NCI-H1694 treated with DMSO at 0.1 percent for 48 hours (cell line): ENCODE measurements around the gene FAM131C.
"Not testable (repeated sequence)": the region's sequence is repeated elsewhere in the genome, so short reads cannot be mapped to it uniquely, and the experiment has no call there.

Experiments used
- DNase-seq: peaks from one replicate; lab custom pipeline; 2025; lab: John Stamatoyannopoulos, UW

FAM131C gene

DNA sequence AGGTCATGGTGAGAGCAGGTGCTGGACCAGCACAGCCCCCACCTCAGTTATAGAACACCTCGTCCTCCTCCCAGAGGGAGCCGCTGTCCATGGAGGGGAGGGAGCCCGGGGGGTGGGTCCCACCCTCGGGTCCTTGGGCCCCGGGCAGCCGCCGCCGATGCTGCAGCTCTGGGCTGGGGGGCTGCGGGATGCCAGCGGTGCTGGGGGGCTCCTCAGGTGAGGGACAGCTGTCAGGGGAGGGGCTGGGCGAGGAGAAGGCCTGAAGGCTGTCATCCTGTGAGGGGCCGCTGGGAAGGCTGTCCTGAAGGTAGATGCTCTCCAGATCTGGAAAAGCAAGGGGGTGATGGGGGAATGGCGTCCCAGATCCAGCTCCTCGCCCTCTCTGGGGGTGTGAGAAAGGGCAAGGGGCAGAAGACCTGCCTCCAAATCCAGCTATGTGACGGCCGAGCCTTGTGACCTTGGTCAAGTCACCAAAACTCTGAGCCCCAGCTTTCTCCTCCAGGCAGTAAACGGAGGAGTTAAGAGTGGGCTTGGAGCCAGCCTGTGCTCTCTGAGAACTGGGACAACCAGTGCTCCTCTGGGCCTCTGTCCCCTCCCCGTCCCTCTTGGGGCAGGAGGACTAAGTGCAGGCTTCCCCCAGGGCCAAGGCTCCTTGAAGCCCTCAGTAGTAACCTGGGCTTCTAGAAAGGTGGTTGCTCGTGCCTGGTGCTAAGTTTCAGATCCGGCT lies 14.9 kb downstream of the FAM131C start:
- DNase-seq, result not testable (repeated sequence)

GRCh38 chr1:16057314-16057915 lies 16.0 kb downstream of the FAM131C start:
- not testable (repeated sequence) for DNase-seq

DNA sequence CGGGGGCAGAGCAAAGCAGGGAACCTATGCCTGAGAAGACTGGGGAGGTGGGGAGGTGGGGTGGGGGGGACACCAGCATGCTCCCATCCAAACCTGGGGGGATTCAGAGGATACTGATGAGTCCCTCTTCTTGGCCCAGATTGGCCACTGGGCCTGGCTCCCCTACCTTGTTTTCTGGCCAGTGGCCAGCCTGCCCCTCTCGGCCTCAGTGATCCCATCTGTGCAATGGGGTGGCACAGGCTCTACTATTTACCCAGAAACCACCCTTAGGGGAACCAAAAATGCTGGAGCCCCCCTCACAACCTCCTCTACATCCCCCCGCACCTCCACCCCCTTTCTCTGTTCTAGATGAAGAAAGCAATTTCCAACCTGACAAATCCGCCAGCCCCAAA lies 16.9 kb downstream of the FAM131C start:
- not testable (repeated sequence) for DNase-seq

DNA sequence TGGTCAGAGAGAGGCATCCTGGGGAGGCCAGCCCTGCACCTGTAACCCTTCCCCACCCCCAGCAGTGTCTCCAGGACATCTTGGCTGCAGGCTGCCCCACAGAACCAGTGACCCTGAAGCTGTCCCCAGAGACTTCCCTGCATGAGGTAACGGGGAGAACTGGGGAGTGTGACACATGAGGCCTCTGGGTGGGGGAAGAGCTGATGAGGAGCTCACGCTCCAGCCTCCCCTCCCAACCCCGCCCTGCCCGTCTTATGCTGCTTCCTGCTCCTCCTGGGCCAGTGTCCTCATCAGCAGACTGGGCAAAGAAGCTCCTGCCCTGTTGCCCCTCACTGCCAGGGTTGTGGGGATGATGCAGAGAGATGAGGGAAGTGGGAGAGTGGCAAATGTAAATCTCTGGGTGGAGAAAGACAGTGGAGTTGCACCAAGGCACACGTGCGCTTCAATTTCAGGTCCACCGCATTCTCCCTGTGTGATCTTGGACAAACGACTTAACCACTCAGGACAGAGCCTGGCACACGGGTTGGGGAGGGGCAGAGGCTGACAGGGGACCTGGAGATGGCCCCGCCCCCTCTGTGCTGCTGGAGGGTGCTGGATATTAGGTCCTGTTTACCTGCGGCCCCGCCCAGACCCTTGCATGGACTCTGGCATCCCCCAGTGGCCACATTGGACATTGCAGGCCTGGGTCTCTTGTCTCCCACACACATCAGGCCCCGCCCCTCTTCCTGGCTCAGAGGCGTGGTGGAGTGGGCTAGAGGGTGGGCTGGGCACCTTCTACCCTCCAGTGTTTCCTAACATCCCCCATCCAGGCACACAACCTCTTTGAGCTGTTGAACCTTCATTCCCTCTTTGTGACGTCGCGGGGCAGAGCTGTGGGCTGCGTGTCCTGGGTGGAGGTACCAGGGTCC lies 17.6 kb downstream of the FAM131C start:
- DNase-seq, result peak; percentile 72

GRCh38 chr1:16054598-16055540 lies 18.6 kb downstream of the FAM131C start:
- DNase-seq, result no peak

DNA sequence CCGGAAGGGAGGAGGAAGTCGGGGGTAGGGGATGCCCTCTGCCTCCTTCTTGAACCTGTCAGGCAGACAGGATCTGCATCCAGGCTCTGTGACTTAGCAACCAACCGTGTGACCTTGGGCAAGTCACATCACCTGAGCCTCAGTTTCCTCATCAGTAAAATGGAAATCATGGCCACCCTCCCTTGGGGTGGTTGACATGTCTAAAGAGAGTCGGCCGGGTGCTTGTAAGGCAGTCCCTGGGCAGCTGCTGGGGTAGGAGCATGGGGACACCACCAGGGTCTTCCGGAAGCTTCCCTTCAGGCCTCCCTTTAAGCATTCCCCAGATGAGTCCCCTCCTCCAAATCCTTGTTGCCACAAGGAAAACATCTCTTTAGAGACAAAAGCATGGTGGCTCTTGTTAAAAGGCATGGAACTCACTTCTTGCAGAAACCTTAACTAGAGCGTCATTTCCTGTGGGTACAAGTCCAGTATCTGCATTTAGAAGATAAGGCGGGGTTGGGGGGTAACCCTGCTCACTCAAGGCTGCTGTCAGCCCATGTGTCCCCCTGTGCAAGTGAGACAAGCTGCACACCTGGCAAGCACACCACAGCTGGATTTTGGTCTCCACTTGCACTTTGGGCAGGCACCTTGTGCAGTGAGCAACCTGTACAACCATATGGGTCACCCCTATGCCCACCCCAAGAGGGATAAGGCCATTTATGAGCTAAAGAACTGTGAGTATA lies 19.5 kb downstream of the FAM131C start:
- no peak for DNase-seq

DNA sequence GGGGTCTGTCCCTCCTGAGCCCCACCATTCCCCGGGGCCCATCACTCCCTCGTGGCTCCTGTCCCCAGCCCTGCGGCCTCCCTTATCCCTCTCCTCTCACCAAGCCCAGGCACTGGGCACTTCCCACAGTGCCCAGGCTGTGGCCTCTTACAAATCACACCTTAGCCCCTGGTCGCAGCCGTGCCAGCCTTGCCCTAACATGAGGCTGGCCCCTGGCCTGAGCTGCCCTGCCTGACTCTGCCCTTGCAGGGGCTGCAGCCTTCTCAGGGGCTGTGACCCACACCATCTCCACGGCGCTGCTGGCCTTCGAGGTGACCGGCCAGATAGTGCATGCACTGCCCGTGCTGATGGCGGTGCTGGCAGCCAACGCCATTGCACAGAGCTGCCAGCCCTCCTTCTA lies 21.5 kb downstream of the FAM131C start:
- DNase-seq, result not testable (repeated sequence)

DNA sequence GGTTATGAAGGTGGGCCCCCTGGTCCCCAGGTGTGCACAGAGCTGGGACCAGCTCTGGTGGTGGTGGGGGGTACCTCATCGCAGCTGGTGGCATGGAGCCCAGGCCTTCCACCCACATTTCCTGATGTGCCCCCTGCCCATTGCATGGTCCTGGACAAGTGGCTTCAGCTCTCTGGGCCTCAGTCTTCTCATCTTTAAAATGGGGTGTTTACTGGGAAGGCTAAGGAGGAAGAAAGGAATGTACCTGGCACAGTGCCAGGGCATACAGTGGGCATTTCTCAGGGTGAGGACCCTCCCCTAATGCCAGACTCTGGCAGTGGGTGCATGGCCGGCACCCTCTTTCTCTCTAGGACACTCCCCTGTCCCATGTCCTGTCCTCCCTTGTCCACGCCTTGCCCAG lies 22.4 kb downstream of the FAM131C start:
- DNase-seq, result no peak

DNA sequence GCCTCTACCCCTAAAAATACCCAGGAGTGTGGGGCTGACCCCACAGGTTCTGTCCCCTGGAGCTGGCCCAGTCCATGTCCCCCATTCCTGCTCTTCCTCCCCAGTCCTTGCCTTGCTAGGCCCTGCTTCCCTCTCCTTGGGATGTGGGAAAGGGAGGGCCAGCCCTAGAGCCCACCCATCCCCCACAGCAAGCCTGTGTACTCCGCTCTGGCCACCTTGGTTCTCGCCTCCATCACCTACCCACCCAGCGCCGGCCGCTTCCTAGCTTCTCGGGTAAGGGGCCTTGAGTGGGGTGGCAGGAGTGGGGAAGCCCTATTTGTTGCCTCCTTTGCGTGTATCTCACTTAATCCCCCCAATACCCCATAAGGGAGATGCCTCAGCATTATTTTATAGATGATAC lies 23.1 kb downstream of the FAM131C start:
- no peak for DNase-seq

DNA sequence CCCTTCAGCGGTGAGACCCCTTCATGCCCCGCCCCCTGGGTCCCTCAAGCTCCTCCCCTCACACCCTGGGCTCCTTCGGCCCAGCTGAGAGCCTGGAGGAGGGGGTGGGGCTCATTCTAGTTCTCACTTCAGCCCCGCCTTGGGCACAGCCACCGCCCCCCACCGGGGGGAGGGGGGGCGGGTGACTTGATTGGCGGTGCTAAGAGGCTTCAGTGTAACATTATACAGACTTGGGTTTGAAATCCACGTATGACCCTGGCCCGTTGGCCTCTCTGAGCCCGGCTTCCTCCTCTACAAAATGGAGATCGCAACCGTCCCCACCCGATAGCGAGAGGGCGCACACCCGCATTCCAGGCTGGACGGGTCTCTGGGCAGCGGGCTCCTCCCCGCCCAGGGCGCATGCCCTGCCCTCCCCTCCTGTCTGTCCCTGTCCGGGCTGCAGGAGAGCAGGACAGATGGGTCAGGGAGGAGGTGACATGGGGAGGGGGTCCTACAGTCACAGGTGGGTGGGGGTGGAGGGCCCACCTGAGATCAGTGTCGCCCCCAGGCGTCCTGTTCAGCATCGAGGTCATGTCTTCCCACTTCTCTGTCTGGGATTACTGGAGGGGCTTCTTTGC lies 24.8 kb downstream of the FAM131C start:
- no peak for DNase-seq

GRCh38 chr1:16047791-16048475 lies 25.5 kb downstream of the FAM131C start:
- DNase-seq, result no peak

DNA sequence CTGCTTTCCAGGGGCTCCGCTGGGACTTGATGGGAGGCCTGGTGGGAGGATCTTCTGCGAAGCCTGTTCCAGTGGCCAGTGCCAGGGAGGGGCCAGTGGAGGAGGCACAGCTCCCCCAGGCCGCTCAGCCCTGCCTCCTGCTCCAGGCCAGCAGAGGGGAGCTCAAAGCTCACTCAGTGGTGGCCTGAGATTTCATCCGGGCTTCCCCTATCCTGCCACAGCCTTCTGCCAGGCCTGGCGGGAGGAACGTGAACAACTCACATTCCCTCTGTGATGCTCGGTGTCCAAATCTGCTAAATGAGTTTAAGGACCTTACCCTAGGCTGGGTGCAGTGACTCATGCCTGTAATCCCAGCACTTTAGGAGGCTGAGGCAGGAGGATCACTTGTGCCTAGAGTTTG lies 26.6 kb downstream of the FAM131C start:
- DNase-seq, result no peak

DNA sequence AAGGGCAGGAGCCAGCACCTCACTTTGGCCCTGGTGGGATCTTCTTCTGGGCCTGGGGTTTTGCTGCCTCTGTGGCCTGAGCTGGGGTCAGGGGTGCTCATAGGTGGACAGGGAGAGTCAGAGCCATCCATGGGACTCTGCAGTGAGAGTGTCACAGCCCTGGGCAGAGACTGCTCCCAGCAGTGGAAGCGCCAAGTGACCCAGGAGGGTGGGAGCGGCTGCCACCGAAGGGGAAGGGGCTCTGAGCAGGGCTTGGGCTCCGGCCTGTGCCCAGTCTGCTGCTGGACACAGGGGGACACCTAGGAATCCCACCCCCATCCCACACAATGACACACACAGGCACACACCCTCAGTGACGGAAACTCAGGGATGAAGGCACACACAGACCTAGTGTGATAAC lies 29.5 kb downstream of the FAM131C start:
- no peak for DNase-seq

DNA sequence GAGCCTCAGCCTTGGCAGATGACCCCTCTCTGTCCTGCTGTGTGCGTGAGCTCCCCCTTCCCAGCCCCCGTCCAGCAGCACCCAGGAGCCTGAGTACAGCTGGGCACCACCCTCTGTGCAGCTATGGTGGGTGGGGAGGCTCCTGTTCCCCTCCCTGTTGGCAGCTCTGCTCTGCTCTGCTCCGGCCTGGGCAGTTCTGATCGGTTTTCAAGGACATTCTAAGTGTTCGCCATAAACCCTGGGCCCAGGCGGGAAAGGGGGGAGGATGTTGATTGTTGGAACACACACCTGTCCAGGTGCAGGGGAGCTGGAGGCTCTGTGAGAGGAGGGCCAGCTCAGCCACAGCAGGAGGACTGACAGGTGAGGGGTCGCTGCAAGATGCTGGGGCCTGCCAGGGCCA lies 29.9 kb downstream of the FAM131C start, which contains the start of gene CLCNKB:
TSS of gene CLCNKB (plus strand) at position 262 of the 400 bp plus-strand sequence. CDS start 711 bp downstream, outside the sequence.
- DNase-seq, result no peak

DNA sequence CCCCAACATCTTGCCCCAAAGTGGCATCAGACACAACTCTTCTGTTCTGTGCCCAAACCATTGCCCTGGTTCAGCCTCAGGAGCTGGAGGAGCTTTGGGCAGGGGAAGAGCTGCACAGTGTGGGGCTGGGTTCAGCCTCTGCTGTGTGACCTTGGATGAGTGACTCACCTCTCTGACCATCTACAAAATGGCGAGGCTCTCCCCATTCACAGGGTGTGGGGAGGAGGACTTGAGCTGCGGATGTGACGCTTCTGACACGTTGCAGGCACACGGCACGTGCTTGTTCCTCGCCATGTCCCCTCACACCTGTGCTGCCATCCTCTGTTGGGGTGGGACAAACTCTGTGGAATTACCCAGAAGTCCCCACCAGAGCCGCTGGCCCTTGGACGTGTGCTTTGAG lies 30.8 kb downstream of the FAM131C start:
- DNase-seq, result not testable (repeated sequence)

GRCh38 chr1:16042096-16042495 lies 31.4 kb downstream of the FAM131C start:
- DNase-seq, result no peak

DNA sequence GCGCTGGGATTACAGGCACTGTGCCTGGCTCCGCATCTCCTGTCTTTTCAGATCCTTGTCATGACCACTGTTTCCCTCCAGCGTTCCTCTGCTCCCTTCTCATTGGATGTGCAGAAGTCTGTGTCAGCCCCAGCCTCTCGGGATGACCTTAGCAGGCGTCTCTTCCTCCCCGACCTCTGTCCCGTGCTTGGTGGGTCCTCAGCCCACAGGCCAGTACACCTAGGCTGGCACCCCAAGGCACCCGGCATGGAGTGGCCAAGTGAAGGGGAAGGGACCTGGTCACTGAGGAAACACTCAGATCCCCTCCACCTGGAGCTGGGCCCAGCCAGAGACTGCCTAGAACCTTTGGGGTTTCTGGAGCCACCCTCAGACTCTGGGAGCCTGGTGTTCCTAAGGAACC lies 32.3 kb downstream of the FAM131C start:
- no peak for DNase-seq

DNA sequence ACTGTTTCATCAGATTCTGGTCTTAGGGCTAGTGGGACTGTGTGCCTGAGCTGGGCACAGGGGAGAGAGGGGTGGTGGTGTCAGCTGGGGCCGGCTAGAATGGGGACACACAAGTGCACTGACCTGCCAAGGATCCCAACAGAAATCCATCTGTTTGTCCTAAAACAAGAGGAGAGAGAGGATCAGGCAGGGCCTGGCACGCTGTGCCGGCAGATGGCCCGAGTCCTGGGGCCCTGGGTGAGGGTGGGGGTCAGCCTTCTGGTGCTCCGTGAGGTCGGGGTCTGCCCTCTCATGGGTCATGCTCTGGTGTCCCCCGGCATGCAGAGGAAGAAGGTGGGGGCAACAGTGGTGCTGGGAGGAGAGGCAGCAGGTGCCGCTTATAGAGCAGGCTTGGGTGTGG lies 33.6 kb downstream of the FAM131C start:
- not testable (repeated sequence) for DNase-seq

- DNase-seq, result no peak
Observed at GRCh38 chr1:16038620-16038912, 34.9 kb downstream of the FAM131C start.

DNA sequence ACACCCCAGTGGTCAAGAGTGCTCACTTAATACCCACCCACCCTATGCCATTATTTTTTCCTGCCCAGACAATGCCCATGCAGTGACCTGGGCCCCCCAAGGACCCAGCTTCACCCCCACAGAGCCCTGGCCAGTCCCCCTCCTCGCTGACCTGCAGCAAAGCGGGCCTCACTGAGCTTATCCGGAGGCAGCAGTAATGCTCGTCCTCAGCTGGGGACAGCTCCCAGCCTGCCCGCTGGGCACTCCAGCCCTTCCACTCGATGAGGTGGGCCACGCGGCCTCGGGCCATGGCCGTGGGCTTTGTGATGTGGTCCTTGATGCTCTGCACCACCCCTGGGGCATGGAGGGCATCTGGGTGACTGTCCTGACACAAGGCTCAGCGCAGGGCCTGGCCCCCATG lies 37.0 kb downstream of the FAM131C start:
- DNase-seq, result not testable (repeated sequence)
